Measurements from ENCODE around the gene CD200. TPM values are rescaled to one million over a fixed set of nuclear protein-coding genes. Genes with fewer than 3 reads are reported as not detected.
A peak's percentile ranks its signal among the peaks of the same experiment; 100 is the strongest.
"Not testable (repeated sequence)": the region's sequence is repeated elsewhere in the genome, so short reads cannot be mapped to it uniquely, and the experiment has no call there.

Gene CD200
- total RNA-seq, 1 donor from 2014 or later = 3.2 TPM

- DNase-seq (ENCODE audit: low read depth in 2 of 2) = peak; percentile 38 to 73
These were observed 25.2 kb downstream of the CD200 start for GRCh38 chr3:112357930-112358780.

DNA sequence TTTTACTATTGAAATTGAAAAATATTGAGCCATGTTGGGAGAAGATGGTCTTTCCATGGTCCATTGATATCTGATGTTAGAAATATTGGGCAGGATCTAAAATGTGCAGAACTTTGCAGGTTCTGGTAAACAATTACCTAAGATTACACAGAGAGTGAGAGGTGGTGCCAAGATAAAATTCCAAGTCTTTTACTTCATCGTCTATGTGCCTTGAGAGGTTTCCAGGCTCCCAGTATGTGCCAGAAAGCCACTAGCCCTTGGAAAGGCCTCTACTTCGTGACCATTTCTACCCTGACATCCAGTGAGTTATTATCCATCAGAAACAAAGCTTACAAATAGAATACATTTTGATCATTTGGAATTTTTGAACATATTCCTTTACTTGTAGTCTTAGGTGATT is 27.6 kb downstream of the CD200 start:
- no peak for DNase-seq (ENCODE audit: low read depth in 2 of 2)

GRCh38 chr3:112362221-112362620 is 29.3 kb downstream of the CD200 start:
- peak; percentile 30 to 85 for DNase-seq (ENCODE audit: low read depth in 2 of 2)

DNA sequence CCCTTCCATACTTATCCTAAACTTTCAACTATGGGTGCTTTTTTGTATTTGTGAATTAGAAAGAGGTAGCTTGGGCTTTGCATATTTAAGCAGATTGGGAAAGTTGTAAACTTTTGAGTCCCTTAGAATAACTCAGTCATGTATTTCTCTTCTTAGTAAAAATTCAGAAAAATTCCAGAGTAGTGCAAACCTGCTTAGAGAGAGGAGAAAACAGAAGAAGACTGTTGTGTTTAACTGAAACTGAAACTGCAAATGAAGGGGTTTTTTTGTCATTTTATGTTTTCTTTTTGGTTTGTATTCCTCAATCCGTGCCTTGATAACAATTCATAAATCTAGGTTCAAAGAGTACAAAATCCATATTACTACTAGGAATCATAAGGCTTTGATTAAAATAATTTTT is 31.3 kb downstream of the CD200 start:
- DNase-seq (ENCODE audit: low read depth in 2 of 2) = no peak

DNA sequence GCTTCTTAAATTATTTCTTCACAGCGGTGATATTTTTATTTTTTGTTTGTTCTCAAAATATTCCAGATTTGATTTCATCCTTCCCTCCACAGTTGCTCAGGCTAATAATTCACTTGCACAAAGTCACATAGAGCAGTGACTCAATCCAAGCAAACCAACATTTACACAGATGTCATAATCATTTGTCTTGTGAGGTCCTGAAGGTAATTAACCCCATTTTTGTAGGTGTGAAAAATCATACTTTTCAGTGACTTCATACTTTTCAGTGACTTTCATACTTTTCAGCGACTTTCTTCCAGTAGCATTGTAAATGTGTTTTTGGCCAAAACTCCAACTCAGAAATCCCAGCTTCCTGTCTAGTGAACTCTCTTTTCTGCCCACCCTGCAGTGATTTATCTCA is 32.1 kb downstream of the CD200 start:
- DNase-seq (ENCODE audit: low read depth in 2 of 2) = no peak

DNA sequence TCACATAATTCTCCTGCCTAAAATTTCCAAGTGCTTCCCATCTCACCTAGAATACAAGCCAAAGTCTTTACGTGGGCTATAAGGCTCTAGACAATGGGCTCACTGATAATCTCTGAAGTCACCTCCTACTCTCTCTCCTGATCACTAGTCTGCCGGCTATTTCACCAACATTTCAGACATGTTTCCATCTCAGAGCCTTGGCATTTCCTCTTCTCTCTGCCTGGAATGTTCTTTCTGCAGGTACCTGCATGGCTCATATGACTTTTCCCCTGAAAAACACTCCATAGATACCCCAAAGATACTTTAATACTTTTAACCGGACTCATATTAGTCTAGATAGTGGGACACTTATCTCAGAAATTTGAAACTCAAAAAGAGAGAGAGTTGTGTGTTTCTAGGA is 32.7 kb downstream of the CD200 start:
- peak in 1 of 2 donors; percentile 25 for DNase-seq (ENCODE audit: low read depth in 2 of 2)

GRCh38 chr3:112366522-112366921 is 33.6 kb downstream of the CD200 start:
- DNase-seq (ENCODE audit: low read depth in 2 of 2) = peak in 1 of 2 donors; percentile 81

DNA sequence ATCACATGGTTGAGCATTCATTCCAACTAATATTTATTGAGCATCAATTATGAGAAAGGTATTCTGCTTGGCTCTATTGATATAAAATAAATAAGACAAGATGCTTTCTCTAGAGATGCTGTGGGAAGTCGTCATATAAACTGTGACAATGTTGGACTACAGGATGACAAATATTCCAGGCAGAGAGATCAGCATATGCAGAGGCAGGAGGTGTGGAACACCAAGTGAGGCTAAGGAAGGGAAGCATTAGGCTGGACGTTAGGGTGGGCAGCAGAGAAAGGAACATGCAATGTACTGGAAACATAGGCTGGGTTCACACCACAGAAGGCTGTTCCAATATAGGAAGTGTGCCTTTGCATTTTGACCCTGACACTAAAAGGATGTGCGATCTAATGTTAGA is 38.6 kb downstream of the CD200 start:
- DNase-seq (ENCODE audit: low read depth in 2 of 2) = no peak

GRCh38 chr3:112372396-112372795 is 39.4 kb downstream of the CD200 start:
- no peak for DNase-seq (ENCODE audit: low read depth in 2 of 2)

- no peak for DNase-seq (ENCODE audit: low read depth in 2 of 2)
These were observed 40.5 kb downstream of the CD200 start for GRCh38 chr3:112373476-112373875.

DNA sequence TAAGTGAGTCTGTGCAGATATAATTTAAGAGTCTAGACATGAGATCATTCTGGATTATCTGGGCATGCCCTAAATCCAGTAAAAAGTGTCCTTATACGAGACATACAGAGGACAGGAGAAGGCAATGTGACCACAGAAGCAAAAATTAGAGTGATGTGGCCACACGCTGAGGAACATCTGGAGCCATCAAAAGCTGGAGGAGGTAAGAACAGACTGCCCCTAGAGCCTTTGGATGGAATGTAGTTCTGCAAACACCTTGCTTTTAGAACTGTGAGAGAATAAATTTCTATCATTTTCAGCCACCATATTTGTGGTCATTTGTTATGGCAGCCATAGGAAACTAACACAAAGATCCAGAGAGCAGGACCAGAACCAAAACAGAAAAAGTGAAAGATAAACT is 41.0 kb downstream of the CD200 start:
- DNase-seq (ENCODE audit: low read depth in 2 of 2) = no peak

DNA sequence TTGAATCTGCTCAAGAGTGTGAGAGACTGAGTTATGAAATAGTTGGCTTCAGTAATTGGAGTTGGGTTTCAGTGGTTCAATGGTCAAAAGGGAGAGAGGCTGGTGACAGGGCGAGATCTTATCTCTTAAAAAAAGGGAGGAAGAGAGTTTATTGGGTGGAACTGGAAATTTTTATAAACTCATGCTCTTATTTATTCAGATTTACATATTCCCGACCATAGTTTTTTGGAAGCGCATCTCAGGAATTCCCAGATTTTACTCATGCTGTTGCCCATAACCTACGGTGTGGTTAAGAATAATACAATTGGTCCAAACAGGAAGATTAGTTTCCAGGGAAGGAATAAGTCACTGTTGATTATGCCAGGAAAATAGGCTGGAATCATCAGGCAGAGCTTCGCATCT is 41.4 kb downstream of the CD200 start:
- DNase-seq (ENCODE audit: low read depth in 2 of 2) = peak; percentile 43 to 89

GRCh38 chr3:112375117-112375516 is 42.2 kb downstream of the CD200 start:
- DNase-seq (ENCODE audit: low read depth in 2 of 2) = no peak

- no peak for DNase-seq (ENCODE audit: low read depth in 2 of 2)
These were observed 43.4 kb downstream of the CD200 start for GRCh38 chr3:112376241-112376911.

DNA sequence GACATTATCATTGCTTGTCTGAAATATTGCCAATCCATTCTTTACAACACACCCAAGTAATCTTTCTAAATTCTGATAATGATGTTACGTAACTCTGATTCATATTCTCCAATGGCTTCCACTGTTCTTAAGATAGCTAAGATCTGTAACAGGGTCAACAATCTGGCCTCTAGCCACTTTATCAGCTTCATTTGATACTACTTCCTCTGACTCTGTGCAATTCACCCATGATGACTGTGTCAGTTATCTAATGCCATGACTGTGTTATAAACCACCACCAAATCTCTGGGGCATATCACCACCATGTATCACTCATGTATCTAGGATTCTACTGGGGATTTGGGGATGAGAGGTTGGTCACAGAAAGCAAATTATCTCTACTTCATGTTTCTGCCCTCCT is 44.0 kb downstream of the CD200 start:
- peak in 1 of 2 donors; percentile 25 for DNase-seq (ENCODE audit: low read depth in 2 of 2)

DNA sequence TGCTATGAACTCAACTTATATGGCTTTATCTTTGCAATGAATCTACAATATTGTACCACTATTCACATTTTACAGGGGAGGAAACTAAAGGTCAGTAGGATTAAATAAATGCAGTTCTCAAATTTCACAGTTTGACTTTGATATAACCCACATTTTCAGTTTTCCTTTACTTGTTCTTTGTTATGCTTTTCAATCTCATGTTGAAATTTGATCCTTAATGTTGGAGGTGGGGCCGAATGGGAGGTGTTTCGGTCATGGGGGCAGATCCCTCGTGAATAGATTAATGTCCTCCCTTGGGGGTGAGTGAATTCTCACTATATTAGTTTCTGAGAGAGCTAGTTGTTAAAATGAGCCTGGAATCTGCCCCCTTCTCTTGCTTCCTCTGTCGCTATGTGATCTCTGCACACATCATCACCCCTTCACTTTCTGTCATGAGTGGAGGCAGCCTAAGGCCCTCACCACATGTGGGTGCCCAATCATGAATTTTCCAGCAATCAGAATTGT is 44.7 kb downstream of the CD200 start:
- no peak for DNase-seq (ENCODE audit: low read depth in 2 of 2)

- DNase-seq (ENCODE audit: low read depth in 2 of 2) = not testable (repeated sequence)
These were observed 45.4 kb downstream of the CD200 start for GRCh38 chr3:112378347-112378746.

GRCh38 chr3:112379020-112379690 is 46.2 kb downstream of the CD200 start:
- no peak for DNase-seq (ENCODE audit: low read depth in 2 of 2)

DNA sequence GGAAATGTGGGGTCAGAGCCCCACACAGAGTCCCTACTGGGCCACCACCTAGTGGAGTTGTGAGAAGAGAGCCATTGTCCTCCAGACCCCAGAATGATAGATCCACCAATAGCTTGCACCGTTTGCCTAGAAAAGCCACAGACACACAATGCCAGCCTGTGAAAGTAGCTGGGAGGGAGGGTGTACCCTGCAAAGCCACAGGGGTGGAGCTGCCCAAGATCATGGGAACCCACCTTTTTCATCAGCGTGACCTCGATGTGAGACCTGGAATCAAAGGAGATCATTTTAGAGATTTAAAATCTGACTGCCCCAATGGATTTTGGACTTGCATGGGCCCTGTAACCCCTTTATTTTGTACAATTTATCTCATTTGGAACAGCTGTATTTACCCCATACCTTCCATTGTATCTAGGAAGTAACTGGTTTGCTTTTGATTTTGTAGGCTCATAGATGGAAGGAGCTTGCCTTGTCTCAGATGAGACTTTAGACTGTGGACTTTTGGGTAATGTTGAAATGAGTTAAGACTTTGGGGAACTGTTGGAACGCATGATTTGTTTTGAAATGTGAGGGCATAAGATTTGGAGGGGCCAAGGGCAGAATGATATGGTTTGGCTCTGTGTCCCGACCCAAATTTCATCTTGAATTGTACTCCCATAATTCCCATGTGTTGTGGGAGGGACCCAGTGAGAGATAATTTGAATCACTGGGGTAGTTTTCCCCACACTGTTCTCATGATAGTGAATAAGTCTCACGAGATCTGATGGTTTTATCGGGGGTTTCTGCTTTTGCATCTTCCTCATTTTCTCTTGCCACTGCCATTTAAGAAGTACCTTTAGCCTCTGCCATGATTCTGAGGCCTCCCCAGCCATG is 49.0 kb downstream of the CD200 start:
- DNase-seq (ENCODE audit: low read depth in 2 of 2) = no peak

- DNase-seq (ENCODE audit: low read depth in 2 of 2) = no peak
These were observed 49.7 kb downstream of the CD200 start for GRCh38 chr3:112382543-112383160.

DNA sequence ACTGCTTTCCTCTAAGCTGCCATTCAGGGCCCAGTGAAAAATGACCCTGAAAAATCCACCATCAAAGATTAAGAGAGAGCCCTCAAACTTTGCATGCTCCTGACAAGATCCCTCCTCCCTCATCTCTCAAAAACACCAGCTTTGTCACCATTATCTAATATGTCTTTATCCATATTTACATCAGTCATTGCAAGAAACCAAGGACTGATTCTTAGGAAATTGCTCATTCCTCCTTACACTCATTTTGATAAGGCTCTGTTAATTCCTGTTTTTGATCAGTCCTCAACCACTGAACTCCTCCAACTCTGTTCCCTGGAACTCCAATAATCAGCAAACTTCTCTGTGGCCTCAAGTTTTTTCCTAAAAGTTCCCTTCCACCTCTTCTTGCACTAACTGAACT is 51.8 kb downstream of the CD200 start:
- no peak for DNase-seq (ENCODE audit: low read depth in 2 of 2)

Measured in dermis microvascular lymphatic vessel endothelial cell (primary cell).